Measurements from ENCODE around the gene CDH4.

The CDH4 gene

DNA sequence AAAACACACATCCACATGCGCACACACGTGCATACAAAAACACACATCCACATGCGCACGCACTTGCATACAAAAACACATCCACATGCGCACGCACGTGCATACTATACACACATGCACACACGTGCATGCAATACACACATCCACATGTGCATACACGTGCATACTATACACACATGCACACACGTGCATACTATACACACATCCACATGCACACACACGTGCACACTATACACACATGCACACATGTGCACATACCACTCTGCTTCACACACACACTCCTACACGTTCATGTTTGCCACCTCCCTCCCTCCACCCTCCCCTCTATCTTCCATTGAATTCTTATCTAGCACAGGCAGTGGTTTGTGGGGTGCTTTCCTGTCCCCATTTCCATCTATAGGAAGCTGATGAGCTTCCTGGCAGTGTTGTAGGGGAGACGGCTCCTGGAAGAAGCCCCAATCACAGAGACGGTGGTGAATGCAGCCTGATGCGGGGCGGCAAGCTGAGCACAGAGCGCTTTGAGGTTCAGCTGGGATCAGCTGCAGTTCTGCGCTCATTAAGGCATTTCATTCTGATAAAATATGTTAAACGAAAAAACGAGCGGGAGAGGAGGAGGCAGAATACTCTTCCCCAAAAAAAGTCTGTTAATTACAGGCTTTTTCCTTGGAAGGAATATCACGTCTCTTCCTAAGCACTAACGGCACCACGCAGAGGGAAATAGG is 525.9 kb downstream of the CDH4 start:
- no peak overlapping the region for H3K9ac ChIP-seq (ENCODE audit: low read depth, low read length, poor library complexity)
- no peak overlapping the region for H4K8ac ChIP-seq (ENCODE audit: low read depth, low read length)
- no peaks in the 10 kb centered on the region for H3K27me3 ChIP-seq (ENCODE audit: control insufficient read depth in 3 of 3, insufficient read depth in 3 of 3, low read depth in 1 of 3, low read length in 3 of 3)
- no peak overlapping the region for H3K4ac ChIP-seq (ENCODE audit: low read length)
- H3K14ac ChIP-seq (ENCODE audit: low read length) = peak overlapping the region; percentile 49
- no peak overlapping the region for H2BK5ac ChIP-seq (ENCODE audit: low read length)
- peaks cover 2% of the 10 kb centered on the region for H3K79me1 ChIP-seq (ENCODE audit: low read depth, low read length)
- H3K18ac ChIP-seq (ENCODE audit: low read length) = no peak overlapping the region
- DNase-seq (ENCODE audit: low spot score) = no peak
- H2AFZ ChIP-seq (ENCODE audit: low read length) = no peak overlapping the region
- no CpG with 5 or more reads among the region's 24 CpGs for WGBS, 2 donors (ENCODE audit: extremely low coverage in 2 of 2, insufficient read length in 2 of 2, insufficient replicate concordance in 1 of 2)
- no peak overlapping the region for H3K27ac ChIP-seq (replicated peaks; ENCODE audit: low read length)
- H2AK5ac ChIP-seq (ENCODE audit: low read depth, low read length) = no peak overlapping the region
- H3K23ac ChIP-seq (ENCODE audit: low read depth, low read length, poor library complexity) = no peak overlapping the region
- peaks cover 0 to 2% of the 10 kb centered on the region in 2 donors for H3K4me1 ChIP-seq (ENCODE audit: control insufficient read depth in 2 of 2, insufficient read depth in 1 of 2, low read depth in 1 of 2, low read length in 2 of 2)
- H4K91ac ChIP-seq (ENCODE audit: low read depth, low read length, poor library complexity) = no peak overlapping the region
- H2BK120ac ChIP-seq (ENCODE audit: low read depth, low read length) = no peak overlapping the region
- no peak overlapping the region for H2BK12ac ChIP-seq (ENCODE audit: low read length)
- no peaks in the 10 kb centered on the region for H3K9me3 ChIP-seq (replicated peaks in 1 of 2; ENCODE audit: control insufficient read depth in 2 of 2, insufficient read depth in 1 of 2, low read depth in 1 of 2, low read length in 2 of 2)
- no peak overlapping the region for H3K4me3 ChIP-seq (ENCODE audit: low read length in 2 of 2)
- no peaks in the 10 kb centered on the region for H3K36me3 ChIP-seq (replicated peaks in 1 of 2; ENCODE audit: control insufficient read depth in 2 of 2, insufficient read depth in 2 of 2, low read length in 2 of 2)
- no peak overlapping the region for H3K4me2 ChIP-seq (ENCODE audit: insufficient read depth, low read length, poor library complexity, severe bottlenecking)
- H2BK15ac ChIP-seq (ENCODE audit: low read length) = no peak overlapping the region

DNA sequence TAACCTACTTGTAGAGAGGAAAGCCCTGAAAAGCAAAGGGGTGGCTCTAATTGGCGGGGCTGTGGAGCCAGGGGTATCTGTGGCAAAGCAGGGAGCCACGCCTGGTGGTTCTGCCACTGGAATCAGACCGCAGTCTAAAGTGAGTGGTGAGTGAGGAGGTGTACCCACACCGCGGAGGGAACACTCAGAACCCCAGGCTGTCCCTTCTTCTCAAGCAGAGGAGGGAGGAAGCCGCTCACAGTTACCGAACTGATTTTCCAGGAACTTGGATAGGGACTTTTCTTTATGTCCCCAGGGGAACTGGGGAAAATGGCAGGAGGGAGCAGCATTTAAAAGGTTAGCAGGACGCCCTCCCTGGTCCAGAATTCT is 526.4 kb downstream of the CDH4 start:
- H3K27ac ChIP-seq (replicated peaks; ENCODE audit: low read length) = no peak overlapping the region
- H2BK5ac ChIP-seq (ENCODE audit: low read length) = no peak overlapping the region
- WGBS, 2 donors (ENCODE audit: extremely low coverage in 2 of 2, insufficient read length in 2 of 2, insufficient replicate concordance in 1 of 2) = no CpG with 5 or more reads among the region's 8 CpGs
- H3K18ac ChIP-seq (ENCODE audit: low read length) = no peak overlapping the region
- no peak overlapping the region for H2BK120ac ChIP-seq (ENCODE audit: low read depth, low read length)
- no peak overlapping the region for H2AK5ac ChIP-seq (ENCODE audit: low read depth, low read length)
- H3K27me3 ChIP-seq (ENCODE audit: control insufficient read depth in 3 of 3, insufficient read depth in 3 of 3, low read depth in 1 of 3, low read length in 3 of 3) = no peaks in the 10 kb centered on the region
- H2BK12ac ChIP-seq (ENCODE audit: low read length) = no peak overlapping the region
- peaks cover 0 to 2% of the 10 kb centered on the region in 2 donors for H3K4me1 ChIP-seq (ENCODE audit: control insufficient read depth in 2 of 2, insufficient read depth in 1 of 2, low read depth in 1 of 2, low read length in 2 of 2)
- peaks cover 2% of the 10 kb centered on the region for H3K79me1 ChIP-seq (ENCODE audit: low read depth, low read length)
- no peak overlapping the region for H2AFZ ChIP-seq (ENCODE audit: low read length)
- no peak overlapping the region for H3K4me2 ChIP-seq (ENCODE audit: insufficient read depth, low read length, poor library complexity, severe bottlenecking)
- no peak for DNase-seq (ENCODE audit: low spot score)
- H3K23ac ChIP-seq (ENCODE audit: low read depth, low read length, poor library complexity) = no peak overlapping the region
- H4K91ac ChIP-seq (ENCODE audit: low read depth, low read length, poor library complexity) = no peak overlapping the region
- H3K36me3 ChIP-seq (replicated peaks in 1 of 2; ENCODE audit: control insufficient read depth in 2 of 2, insufficient read depth in 2 of 2, low read length in 2 of 2) = no peaks in the 10 kb centered on the region
- H2BK15ac ChIP-seq (ENCODE audit: low read length) = no peak overlapping the region
- H3K14ac ChIP-seq (ENCODE audit: low read length) = no peak overlapping the region
- no peak overlapping the region for H4K8ac ChIP-seq (ENCODE audit: low read depth, low read length)
- no peaks in the 10 kb centered on the region for H3K9me3 ChIP-seq (replicated peaks in 1 of 2; ENCODE audit: control insufficient read depth in 2 of 2, insufficient read depth in 1 of 2, low read depth in 1 of 2, low read length in 2 of 2)
- no peak overlapping the region for H3K9ac ChIP-seq (ENCODE audit: low read depth, low read length, poor library complexity)
- no peak overlapping the region for H3K4ac ChIP-seq (ENCODE audit: low read length)
- H3K4me3 ChIP-seq (ENCODE audit: low read length in 2 of 2) = no peak overlapping the region

DNA sequence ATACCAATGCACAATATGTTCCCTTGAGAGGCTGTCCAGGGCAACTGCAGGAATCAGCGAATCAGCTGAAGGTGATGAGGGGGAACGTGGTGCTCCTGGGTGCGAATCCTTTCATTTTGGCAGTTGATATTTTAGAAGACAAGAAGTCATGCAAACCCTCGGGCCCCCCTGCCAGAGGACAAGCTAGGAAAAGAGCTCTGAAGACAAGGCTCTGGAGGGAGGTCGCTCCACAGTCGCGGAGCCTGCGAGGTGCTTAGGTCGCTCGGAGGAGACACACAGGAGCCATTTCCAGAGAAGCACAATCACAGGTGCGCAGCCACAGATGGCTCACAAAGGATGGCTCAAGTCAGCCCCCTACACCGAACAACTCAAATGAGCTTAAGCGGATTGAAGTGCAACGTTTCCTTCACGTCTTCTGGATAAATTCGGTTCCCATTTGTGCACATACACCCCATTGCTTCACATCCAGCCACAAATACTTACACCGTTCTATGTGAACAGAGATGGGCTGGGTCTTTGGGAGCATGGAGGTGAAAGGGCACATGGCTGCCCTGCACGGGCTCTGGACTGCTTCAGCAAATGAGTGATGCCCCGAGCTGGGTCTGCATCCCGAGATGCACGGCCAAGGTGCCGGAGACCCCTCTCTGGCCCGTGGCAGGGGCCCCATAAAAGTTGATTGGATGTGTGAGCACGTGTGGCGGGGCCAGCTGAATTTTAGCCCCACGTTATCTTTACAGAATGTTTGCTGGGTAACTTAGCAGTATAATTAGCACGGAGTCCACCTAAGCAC is 527.3 kb downstream of the CDH4 start:
- H3K4me1 ChIP-seq (ENCODE audit: control insufficient read depth in 2 of 2, insufficient read depth in 1 of 2, low read depth in 1 of 2, low read length in 2 of 2) = no peaks in the 10 kb centered on the region

GRCh38 chr20:61780066-61780465 is 528.0 kb downstream of the CDH4 start:
- Histone ChIP-seq H3K4me2 (ENCODE audit: insufficient read depth, low read length, poor library complexity, severe bottlenecking) (no peak overlapping the region), H3K9me3 (replicated peaks in 1 of 2; ENCODE audit: control insufficient read depth in 2 of 2, insufficient read depth in 1 of 2, low read depth in 1 of 2, low read length in 2 of 2) (no peaks in the 10 kb centered on the region), H2AFZ (ENCODE audit: low read length) (no peak overlapping the region), H2BK5ac (ENCODE audit: low read length) (no peak overlapping the region), H2BK120ac (ENCODE audit: low read depth, low read length) (no peak overlapping the region), H3K79me1 (ENCODE audit: low read depth, low read length) (peaks cover 2% of the 10 kb centered on the region), H2BK15ac (ENCODE audit: low read length) (no peak overlapping the region), H3K18ac (ENCODE audit: low read length) (no peak overlapping the region), H3K14ac (ENCODE audit: low read length) (no peak overlapping the region), H3K4me3 (ENCODE audit: low read length in 2 of 2) (no peak overlapping the region), H4K8ac (ENCODE audit: low read depth, low read length) (no peak overlapping the region), H3K23ac (ENCODE audit: low read depth, low read length, poor library complexity) (no peak overlapping the region), H3K36me3 (replicated peaks in 1 of 2; ENCODE audit: control insufficient read depth in 2 of 2, insufficient read depth in 2 of 2, low read length in 2 of 2) (no peaks in the 10 kb centered on the region), H2AK5ac (ENCODE audit: low read depth, low read length) (no peak overlapping the region), H3K9ac (ENCODE audit: low read depth, low read length, poor library complexity) (no peak overlapping the region), H3K4ac (ENCODE audit: low read length) (no peak overlapping the region), H3K27ac (replicated peaks; ENCODE audit: low read length) (no peak overlapping the region), H3K4me1 (ENCODE audit: control insufficient read depth in 2 of 2, insufficient read depth in 1 of 2, low read depth in 1 of 2, low read length in 2 of 2) (peaks cover 0 to 1% of the 10 kb centered on the region in 2 donors), H2BK12ac (ENCODE audit: low read length) (no peak overlapping the region), H4K91ac (ENCODE audit: low read depth, low read length, poor library complexity) (no peak overlapping the region), H3K27me3 (ENCODE audit: control insufficient read depth in 3 of 3, insufficient read depth in 3 of 3, low read depth in 1 of 3, low read length in 3 of 3) (no peaks in the 10 kb centered on the region)
- DNase-seq (ENCODE audit: low spot score) = no peak
- WGBS, 2 donors (ENCODE audit: extremely low coverage in 2 of 2, insufficient read length in 2 of 2, insufficient replicate concordance in 1 of 2) = no CpG with 5 or more reads among the region's 7 CpGs

More for the DNA sequence above, 527.3 kb downstream of the CDH4 start:
- H3K14ac ChIP-seq (ENCODE audit: low read length) = no peak overlapping the region
- no peak overlapping the region for H2BK120ac ChIP-seq (ENCODE audit: low read depth, low read length)
- no peak overlapping the region for H2AFZ ChIP-seq (ENCODE audit: low read length)
- no peaks in the 10 kb centered on the region for H3K27me3 ChIP-seq (ENCODE audit: control insufficient read depth in 3 of 3, insufficient read depth in 3 of 3, low read depth in 1 of 3, low read length in 3 of 3)
- H3K4ac ChIP-seq (ENCODE audit: low read length) = no peak overlapping the region
- no peaks in the 10 kb centered on the region for H3K9me3 ChIP-seq (replicated peaks in 1 of 2; ENCODE audit: control insufficient read depth in 2 of 2, insufficient read depth in 1 of 2, low read depth in 1 of 2, low read length in 2 of 2)
- H3K9ac ChIP-seq (ENCODE audit: low read depth, low read length, poor library complexity) = no peak overlapping the region
- peaks cover 2% of the 10 kb centered on the region for H3K79me1 ChIP-seq (ENCODE audit: low read depth, low read length)
- H3K36me3 ChIP-seq (replicated peaks in 1 of 2; ENCODE audit: control insufficient read depth in 2 of 2, insufficient read depth in 2 of 2, low read length in 2 of 2) = no peaks in the 10 kb centered on the region
- H3K4me2 ChIP-seq (ENCODE audit: insufficient read depth, low read length, poor library complexity, severe bottlenecking) = no peak overlapping the region
- no peak overlapping the region for H2BK15ac ChIP-seq (ENCODE audit: low read length)
- H2BK5ac ChIP-seq (ENCODE audit: low read length) = no peak overlapping the region
- no peak for DNase-seq (ENCODE audit: low spot score)
- H2BK12ac ChIP-seq (ENCODE audit: low read length) = no peak overlapping the region
- H3K27ac ChIP-seq (replicated peaks; ENCODE audit: low read length) = no peak overlapping the region
- H3K23ac ChIP-seq (ENCODE audit: low read depth, low read length, poor library complexity) = no peak overlapping the region
- H4K91ac ChIP-seq (ENCODE audit: low read depth, low read length, poor library complexity) = no peak overlapping the region
- WGBS, 2 donors (ENCODE audit: extremely low coverage in 2 of 2, insufficient read length in 2 of 2, insufficient replicate concordance in 1 of 2) = no CpG with 5 or more reads among the region's 27 CpGs
- peak overlapping the region; percentile 14 for H2AK5ac ChIP-seq (ENCODE audit: low read depth, low read length)
- no peak overlapping the region for H4K8ac ChIP-seq (ENCODE audit: low read depth, low read length)
- no peak overlapping the region for H3K4me3 ChIP-seq (ENCODE audit: low read length in 2 of 2)
- H3K18ac ChIP-seq (ENCODE audit: low read length) = no peak overlapping the region
